ENCODE measurements around the gene BUB3. TPM values are rescaled to one million over a fixed set of nuclear protein-coding genes. Genes with fewer than 3 reads are reported as not detected.
"Not testable (repeated sequence)": the region's sequence is repeated elsewhere in the genome, so short reads cannot be mapped to it uniquely, and the experiment has no call there.

BUB3 gene
- total RNA-seq, 4 donors from 2014 or later, result 43.0 to 84.0 (median 49.2) TPM

GRCh38 chr10:123166618-123167017, 12.4 kb downstream of the BUB3 start:
- intact Hi-C loops (cut with DNase I; ENCODE audit: low total_unique reads), result no loop called here
- H3K4me1 ChIP-seq, result no peaks in the 10 kb centered on the region
- DNase-seq (no peak), ATAC-seq (no peak)
- in situ Hi-C loops (cut with MboI; ENCODE audit: low sequenced_read_pairs in 4 of 4), result loop anchor here in 1 of 4 donors (25.0 kb wide), 1 partner anchor 204 kb away; the partner anchor contains the start of gene C10orf88
- no peaks in the 10 kb centered on the region for H3K27me3 ChIP-seq
- no peaks in the 10 kb centered on the region for H3K9me3 ChIP-seq
- peaks cover 6 to 33% of the 10 kb centered on the region in 2 donors for H3K36me3 ChIP-seq
- no peak overlapping the region for H3K27ac ChIP-seq
- no peak for TF ChIP-seq POLR2A (IDR thresholded peaks at IDR 0.05)
- no peak for TF ChIP-seq CTCF (IDR thresholded peaks at IDR 0.05 in 4 of 5, conservative IDR thresholded peaks at IDR 0.05 in 1 of 5)
- no peak overlapping the region for H3K4me3 ChIP-seq

GRCh38 chr10:123170961-123171360, 16.8 kb downstream of the BUB3 start:
- no peak for ATAC-seq
- in situ Hi-C loops (cut with MboI; ENCODE audit: low sequenced_read_pairs in 4 of 4), result loop anchor here in 1 of 4 donors (25.0 kb wide), 1 partner anchor 209 kb away; the partner anchor contains the start of gene C10orf88

GRCh38 chr10:123171616-123172015, 17.4 kb downstream of the BUB3 start:
- H3K9me3 ChIP-seq; H3K4me3 ChIP-seq; intact Hi-C loops (cut with DNase I; ENCODE audit: low total_unique reads); H3K27me3 ChIP-seq; ATAC-seq; H3K27ac ChIP-seq; DNase-seq; H3K4me1 ChIP-seq: not testable (repeated sequence)
- in situ Hi-C loops (cut with MboI; ENCODE audit: low sequenced_read_pairs in 4 of 4), result loop anchor here in 1 of 4 donors (25.0 kb wide), 1 partner anchor 209 kb away; the partner anchor contains the start of gene C10orf88
- peaks cover 0 to 14% of the 10 kb centered on the region in 2 donors for H3K36me3 ChIP-seq

More at GRCh38 chr10:123170961-123171360, 16.8 kb downstream of the BUB3 start:
- intact Hi-C loops (cut with DNase I; ENCODE audit: low total_unique reads), result no loop called here
- no peaks in the 10 kb centered on the region for H3K4me1 ChIP-seq
- no peaks in the 10 kb centered on the region for H3K27me3 ChIP-seq
- TF ChIP-seq CTCF (IDR thresholded peaks at IDR 0.05 in 4 of 5, conservative IDR thresholded peaks at IDR 0.05 in 1 of 5) (no peak), POLR2A (IDR thresholded peaks at IDR 0.05) (no peak)
- H3K27ac ChIP-seq, result no peak overlapping the region
- no peaks in the 10 kb centered on the region for H3K9me3 ChIP-seq
- no peak overlapping the region for H3K4me3 ChIP-seq
- no peak for DNase-seq
- H3K36me3 ChIP-seq, result peaks cover 0 to 14% of the 10 kb centered on the region in 2 donors

GRCh38 chr10:123175389-123176387, 21.5 kb downstream of the BUB3 start:
- Histone ChIP-seq H3K27ac (no peak overlapping the region), H3K27me3 (no peaks in the 10 kb centered on the region), H3K36me3 (peaks cover 0 to 6% of the 10 kb centered on the region in 2 donors), H3K4me1 (no peaks in the 10 kb centered on the region), H3K9me3 (no peaks in the 10 kb centered on the region), H3K4me3 (no peak overlapping the region)
- no peak for DNase-seq
- TF ChIP-seq POLR2A (IDR thresholded peaks at IDR 0.05) (no peak), CTCF (IDR thresholded peaks at IDR 0.05 in 4 of 5, conservative IDR thresholded peaks at IDR 0.05 in 1 of 5) (no peak)
- in situ Hi-C loops (cut with MboI; ENCODE audit: low sequenced_read_pairs in 4 of 4), result no loop called here
- intact Hi-C loops (cut with DNase I; ENCODE audit: low total_unique reads), result no loop called here
- ATAC-seq, result no peak

GRCh38 chr10:123178390-123178789, 24.2 kb downstream of the BUB3 start:
- H3K36me3 ChIP-seq; H3K4me1 ChIP-seq; H3K9me3 ChIP-seq; in situ Hi-C loops (cut with MboI; ENCODE audit: low sequenced_read_pairs in 4 of 4); intact Hi-C loops (cut with DNase I; ENCODE audit: low total_unique reads); ATAC-seq; H3K4me3 ChIP-seq; H3K27ac ChIP-seq; H3K27me3 ChIP-seq; DNase-seq: not testable (repeated sequence)
